Panc1 (cell line): ENCODE data around the gene TMEM108.

Experiments
- POLR2AphosphoS5 ChIP-seq: IDR thresholded peaks from 2 replicates; pipeline ENCODE4 v1.6.1; 2012; ENCODE audit warnings: mild to moderate bottlenecking, low read depth, low read length, moderate library complexity
- TF ChIP-seq, protein P1 (sequence below): fragments of 450-650 bp; IDR thresholded peaks from 2 replicates; pipeline ENCODE4 v1.5.1; 2017; ENCODE audit warnings: mild to moderate bottlenecking

DNA sequence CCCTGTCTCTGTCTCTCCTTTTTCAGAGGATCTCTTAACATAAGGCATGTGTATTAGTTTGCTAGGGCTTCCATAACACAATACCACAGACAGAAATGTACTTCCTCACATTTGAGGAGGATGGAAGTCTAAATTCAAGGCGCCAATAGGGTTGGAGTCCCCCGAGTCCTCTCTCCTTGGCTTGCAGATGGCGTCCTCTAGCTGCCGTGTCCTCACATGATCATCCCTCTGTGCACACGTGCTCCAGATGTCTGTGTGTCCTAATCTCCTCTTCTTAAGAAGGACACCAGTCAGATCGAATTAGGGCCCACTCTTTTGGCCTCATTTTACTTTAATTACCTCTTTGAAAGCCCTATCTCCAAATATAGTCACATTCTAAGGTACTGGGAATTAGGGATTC, 338.6 kb downstream of the TMEM108 start:
- TF ChIP-seq, protein P1, sequence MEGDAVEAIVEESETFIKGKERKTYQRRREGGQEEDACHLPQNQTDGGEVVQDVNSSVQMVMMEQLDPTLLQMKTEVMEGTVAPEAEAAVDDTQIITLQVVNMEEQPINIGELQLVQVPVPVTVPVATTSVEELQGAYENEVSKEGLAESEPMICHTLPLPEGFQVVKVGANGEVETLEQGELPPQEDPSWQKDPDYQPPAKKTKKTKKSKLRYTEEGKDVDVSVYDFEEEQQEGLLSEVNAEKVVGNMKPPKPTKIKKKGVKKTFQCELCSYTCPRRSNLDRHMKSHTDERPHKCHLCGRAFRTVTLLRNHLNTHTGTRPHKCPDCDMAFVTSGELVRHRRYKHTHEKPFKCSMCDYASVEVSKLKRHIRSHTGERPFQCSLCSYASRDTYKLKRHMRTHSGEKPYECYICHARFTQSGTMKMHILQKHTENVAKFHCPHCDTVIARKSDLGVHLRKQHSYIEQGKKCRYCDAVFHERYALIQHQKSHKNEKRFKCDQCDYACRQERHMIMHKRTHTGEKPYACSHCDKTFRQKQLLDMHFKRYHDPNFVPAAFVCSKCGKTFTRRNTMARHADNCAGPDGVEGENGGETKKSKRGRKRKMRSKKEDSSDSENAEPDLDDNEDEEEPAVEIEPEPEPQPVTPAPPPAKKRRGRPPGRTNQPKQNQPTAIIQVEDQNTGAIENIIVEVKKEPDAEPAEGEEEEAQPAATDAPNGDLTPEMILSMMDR = peak; percentile 53
- no peak for TF ChIP-seq POLR2AphosphoS5
